ENCODE data around the gene BAMBI.

Gene BAMBI

GRCh38 chr10:28661035-28661434, 16.3 kb upstream of the BAMBI start:
- TF ChIP-seq, protein P1, sequence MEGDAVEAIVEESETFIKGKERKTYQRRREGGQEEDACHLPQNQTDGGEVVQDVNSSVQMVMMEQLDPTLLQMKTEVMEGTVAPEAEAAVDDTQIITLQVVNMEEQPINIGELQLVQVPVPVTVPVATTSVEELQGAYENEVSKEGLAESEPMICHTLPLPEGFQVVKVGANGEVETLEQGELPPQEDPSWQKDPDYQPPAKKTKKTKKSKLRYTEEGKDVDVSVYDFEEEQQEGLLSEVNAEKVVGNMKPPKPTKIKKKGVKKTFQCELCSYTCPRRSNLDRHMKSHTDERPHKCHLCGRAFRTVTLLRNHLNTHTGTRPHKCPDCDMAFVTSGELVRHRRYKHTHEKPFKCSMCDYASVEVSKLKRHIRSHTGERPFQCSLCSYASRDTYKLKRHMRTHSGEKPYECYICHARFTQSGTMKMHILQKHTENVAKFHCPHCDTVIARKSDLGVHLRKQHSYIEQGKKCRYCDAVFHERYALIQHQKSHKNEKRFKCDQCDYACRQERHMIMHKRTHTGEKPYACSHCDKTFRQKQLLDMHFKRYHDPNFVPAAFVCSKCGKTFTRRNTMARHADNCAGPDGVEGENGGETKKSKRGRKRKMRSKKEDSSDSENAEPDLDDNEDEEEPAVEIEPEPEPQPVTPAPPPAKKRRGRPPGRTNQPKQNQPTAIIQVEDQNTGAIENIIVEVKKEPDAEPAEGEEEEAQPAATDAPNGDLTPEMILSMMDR (IDR thresholded peaks at IDR 0.05; ENCODE audit: insufficient read depth, low read length, missing control alignments), result no peak
- ChIA-PET POLR2A (no interaction called here), CTCF (interaction anchor here (1.1 to 6.4 kb wide), 6 partner anchors 34 to 731 kb away, joined by 3 to 110 read pairs (median 46); no protein-coding TSS in a partner anchor)
- DNase-seq (ENCODE audit: low read depth, low spot score), result peak; percentile 71
- H3K4me3 ChIP-seq (ENCODE audit: low read depth, low read length), result no peak overlapping the region

DNA sequence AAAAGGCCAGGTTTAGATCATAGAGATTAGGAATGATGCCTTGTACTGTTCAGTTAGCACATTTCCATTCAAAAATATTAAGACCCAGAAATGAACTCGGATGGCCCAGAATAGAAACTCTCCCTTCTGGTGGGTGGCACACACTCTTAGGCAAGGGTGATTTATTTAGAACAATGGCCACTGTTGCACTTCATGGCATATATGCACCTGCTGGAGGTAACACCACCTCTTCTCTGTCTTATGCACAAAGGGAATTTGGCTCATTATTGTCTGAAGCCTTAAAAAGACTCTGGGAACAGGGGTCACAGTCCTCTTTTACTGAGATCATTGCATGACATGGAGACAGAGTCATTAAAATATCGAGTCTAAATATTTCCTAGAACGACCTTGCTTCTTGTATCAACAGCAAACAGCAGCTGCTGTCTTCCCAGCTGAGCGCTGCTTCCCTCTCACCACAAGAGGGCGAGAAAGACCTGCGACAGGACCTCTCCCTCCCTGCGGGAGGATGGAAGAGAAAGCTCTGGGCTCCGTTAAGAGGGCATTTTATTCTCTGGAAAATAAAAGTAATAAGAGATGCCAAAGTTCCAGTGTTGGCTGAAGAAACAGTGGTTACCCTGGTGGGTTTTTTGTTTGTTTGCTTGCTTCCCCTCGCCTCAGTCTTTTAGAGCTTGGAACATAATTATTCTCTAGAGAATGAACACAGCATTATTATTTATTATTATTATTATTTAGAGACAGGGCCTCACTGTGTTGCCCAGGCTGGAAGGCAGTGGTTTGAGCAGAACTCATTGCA, 13.5 kb upstream of the BAMBI start:
- TF ChIP-seq, protein P1 (IDR thresholded peaks at IDR 0.05; ENCODE audit: insufficient read depth, low read length, missing control alignments), result peak; percentile 95

DNA sequence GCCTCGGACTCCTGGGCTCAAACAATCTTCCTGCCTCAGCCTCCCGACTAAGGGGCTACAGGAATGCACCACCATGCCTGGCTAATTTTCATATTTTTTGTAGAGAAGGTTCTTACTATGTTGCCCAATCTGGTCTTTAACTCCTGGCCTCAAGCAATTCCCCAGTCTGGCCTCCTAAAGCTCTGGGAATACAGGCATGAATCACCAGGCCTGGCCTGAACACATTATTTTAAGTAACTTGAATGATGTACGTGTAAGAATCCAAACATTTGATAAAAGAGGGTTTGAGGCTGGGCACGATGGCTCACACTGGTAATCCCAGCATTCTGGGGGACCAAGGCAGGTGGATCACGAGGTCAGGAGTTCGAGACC, 13.0 kb upstream of the BAMBI start:
- peak; percentile 65 for DNase-seq (ENCODE audit: low read depth, low spot score)
- POLR2A ChIA-PET, result interaction anchor here (1.0 kb wide), 1 partner anchor 593 kb away, joined by 3 read pairs; no protein-coding TSS in a partner anchor
- TF ChIP-seq, protein P1 (IDR thresholded peaks at IDR 0.05; ENCODE audit: insufficient read depth, low read length, missing control alignments), result no peak

More for the DNA sequence above, 13.5 kb upstream of the BAMBI start:
- POLR2A ChIA-PET, result interaction anchor here (1.0 kb wide), 1 partner anchor 594 kb away, joined by 3 read pairs; no protein-coding TSS in a partner anchor
- no peak overlapping the region for H3K4me3 ChIP-seq (ENCODE audit: low read depth, low read length)
- DNase-seq (ENCODE audit: low read depth, low spot score), result peak; percentile 45
- CTCF ChIA-PET, result interaction anchor here (0.6 to 6.4 kb wide), 72 partner anchors 10 to 819 kb away, joined by 3 to 110 read pairs (median 4); partner anchors contain the start of gene BAMBI

DNA sequence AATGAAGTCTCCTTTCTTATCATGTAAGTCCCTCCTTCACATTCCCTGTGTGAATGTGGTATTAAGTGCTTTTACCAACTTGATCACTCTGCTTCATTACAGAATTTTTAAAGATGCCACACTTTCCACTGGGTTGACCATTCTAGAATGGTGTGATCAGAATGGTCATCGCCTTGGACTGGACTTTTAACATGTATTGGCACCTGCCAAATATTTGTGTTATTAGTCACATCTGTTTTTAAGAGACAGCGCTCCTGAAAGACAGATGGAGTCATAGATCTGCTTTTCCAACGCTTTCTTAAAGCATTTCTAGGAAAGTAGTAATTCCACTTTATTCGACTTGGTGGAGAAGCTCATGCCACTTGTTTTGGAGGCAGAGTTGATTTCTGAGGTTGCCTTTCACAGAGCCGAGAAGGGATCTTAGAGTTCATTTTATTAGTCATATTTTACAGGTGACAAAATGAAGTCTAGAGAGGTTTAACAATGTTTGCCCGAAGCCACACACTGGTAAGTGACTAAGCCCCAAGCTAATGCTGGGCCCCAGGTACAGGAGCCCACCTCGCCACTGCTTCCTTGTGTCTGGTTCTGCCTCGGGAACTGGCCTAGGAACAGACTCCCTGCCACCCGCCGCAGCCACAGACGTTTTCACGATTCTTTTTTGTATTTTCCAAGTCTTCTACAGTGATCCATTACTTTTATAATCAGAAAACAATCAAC, 10.4 kb upstream of the BAMBI start:
- POLR2A ChIA-PET, result no interaction called here
- no peak overlapping the region for H3K4me3 ChIP-seq (ENCODE audit: low read depth, low read length)
- TF ChIP-seq, protein P1 (IDR thresholded peaks at IDR 0.05; ENCODE audit: insufficient read depth, low read length, missing control alignments), result no peak
- no peak for DNase-seq (ENCODE audit: low read depth, low spot score)
- CTCF ChIA-PET, result interaction anchor here (0.6 to 6.4 kb wide), 8 partner anchors 9 to 637 kb away, joined by 3 to 61 read pairs (median 3); no protein-coding TSS in a partner anchor

More for the DNA sequence above, 13.0 kb upstream of the BAMBI start:
- no peak overlapping the region for H3K4me3 ChIP-seq (ENCODE audit: low read depth, low read length)
- CTCF ChIA-PET, result interaction anchor here (0.7 to 6.4 kb wide), 70 partner anchors 10 to 819 kb away, joined by 3 to 110 read pairs (median 4); partner anchors contain the start of gene BAMBI

GRCh38 chr10:28668363-28669226, 8.7 kb upstream of the BAMBI start:
- TF ChIP-seq, protein P1 (IDR thresholded peaks at IDR 0.05; ENCODE audit: insufficient read depth, low read length, missing control alignments), result no peak
- ChIA-PET POLR2A (no interaction called here), CTCF (interaction anchor here (0.9 to 1.4 kb wide), 5 partner anchors 9 to 636 kb away, joined by 3 to 6 read pairs (median 3); partner anchors contain the start of gene BAMBI)
- H3K4me3 ChIP-seq (ENCODE audit: low read depth, low read length), result peak overlapping the region; percentile 57
- no peak for DNase-seq (ENCODE audit: low read depth, low spot score)
